ENCODE data around the gene F2.
"Not testable (repeated sequence)": the region's sequence is repeated elsewhere in the genome, so short reads cannot be mapped to it uniquely, and the experiment has no call there.

F2 gene
- total RNA-seq = 0 to 0.12 (median 0.04) reads per million in 4 donors

DNA sequence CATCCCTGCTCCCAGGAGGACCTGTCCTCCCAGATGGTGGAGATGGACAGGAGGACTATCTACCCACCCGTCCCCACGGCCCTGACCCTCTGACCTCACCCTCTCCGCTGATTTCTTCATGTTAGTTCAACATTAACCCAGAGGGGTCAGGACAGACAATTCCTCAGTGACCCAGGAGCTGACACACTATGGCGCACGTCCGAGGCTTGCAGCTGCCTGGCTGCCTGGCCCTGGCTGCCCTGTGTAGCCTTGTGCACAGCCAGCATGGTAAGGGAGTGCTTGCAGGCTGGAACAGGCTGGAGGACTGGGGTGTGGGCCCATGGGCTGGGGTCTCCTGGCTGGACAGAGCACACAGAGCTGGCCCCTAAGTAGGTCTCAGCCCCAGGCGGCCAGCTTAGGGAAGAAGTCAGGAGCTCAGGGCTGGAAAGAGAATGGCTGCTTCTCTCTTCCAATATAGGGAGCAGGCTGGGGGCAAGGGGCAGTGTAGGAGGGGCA is at the start of gene F2:
Gene F2 (plus strand): TSS at position 166 of the 495 bp plus-strand sequence. CDS start 23 bp downstream, at position 189.
- no peak for DNase-seq

DNA sequence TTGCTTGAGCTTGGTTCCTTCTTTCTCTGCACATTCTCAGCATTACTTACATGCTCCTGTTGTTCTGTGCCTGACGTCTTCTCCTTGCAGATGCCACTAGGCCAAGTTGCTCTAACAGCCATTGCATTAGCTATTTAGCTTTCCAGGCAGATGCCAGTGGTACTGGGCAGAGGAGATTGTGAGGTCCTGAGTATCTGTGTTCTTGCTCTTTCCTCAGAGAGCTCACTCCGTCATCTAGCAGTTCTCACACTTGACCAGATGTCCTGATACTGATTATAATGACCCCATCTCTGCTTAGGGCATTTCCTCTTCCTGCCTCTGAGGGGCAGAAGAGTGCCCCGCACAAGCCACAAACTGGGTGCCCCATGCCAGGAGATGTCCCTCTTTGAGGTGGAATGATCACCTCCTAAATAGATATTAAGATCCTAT is 49.3 kb upstream of the F2 start:
- peak in 1 of 5 donors; percentile 14 for DNase-seq

DNA sequence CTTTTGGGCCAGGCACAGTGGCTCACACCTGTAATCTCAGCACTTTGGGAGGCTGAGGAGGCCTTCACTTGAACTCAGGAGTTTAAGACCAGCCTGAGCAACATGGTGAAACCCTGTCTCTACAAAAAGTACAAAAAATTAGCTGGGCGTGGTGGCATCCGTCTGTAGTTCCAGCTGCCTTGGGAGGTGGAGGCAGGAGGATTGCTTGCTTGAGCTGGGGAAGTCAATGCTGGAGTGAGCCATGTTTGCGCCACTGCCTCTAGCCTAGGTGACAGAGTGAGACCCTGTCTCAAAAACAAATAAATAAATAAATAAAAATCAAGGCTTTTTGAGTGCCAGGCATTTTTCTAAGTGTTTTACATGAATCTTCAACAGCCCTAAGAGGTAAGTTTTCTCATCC is 48.5 kb upstream of the F2 start:
- DNase-seq = not testable (repeated sequence)

DNA sequence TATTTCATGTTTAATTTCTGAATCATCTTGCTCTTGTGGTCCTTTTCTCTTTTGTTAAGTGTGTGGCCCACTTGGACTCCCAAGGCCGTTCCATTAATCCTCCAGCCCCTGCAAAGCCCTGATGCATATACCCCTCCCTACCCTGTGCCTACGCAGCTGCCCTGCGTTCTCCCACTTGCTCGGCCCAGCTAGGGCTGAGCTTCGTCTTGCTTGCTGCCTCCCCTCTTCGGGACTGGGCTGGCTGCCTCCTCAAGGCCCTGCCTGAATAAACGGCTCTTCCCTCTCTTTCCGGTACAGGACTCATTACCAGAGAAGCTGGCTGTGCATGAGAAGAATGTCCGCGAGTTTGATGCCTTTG is 47.1 kb upstream of the F2 start:
- DNase-seq = no peak

- no peak for DNase-seq
These were observed 46.6 kb upstream of the F2 start for GRCh38 chr11:46672381-46672839.

DNA sequence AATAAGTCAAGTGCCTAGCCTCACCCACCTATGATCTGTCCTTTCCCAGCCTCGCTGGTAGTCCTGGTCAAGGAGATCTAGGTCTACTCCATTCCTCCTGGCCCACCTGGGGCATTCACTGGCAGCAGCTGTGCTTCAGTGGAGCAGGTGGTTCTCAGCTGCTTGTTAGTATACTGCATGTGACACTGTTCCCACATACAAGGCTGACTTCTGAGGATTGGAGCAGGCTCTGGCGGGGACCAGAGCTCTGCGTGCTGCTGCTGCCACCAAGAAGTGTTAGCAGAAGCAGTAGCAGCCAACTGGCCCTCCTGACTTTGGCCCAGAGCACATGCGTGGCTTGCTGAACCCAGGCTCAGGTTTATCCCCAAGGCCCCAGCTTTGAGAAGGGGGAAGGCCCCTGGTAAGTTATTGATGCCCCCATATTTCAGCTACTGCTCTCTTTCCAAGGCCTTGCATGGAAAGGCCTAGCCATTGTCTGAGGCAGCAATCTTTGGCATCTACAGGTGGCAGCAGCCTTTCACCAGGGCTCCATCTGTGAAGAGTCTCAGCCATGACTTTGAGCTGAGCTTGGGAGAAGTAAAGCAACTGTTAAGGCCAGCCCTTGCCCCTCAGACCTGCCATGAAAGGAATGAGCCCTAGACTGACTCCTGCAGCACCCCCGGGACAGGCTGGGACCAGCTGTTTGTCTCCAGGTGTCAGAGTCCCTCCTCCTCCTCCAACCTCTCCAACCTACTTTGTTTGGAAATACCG is 45.1 kb upstream of the F2 start:
- no peak for DNase-seq

- peak in 2 of 5 donors; percentile 7 to 29 for DNase-seq
These were observed 44.3 kb upstream of the F2 start for GRCh38 chr11:46674463-46675287.

DNA sequence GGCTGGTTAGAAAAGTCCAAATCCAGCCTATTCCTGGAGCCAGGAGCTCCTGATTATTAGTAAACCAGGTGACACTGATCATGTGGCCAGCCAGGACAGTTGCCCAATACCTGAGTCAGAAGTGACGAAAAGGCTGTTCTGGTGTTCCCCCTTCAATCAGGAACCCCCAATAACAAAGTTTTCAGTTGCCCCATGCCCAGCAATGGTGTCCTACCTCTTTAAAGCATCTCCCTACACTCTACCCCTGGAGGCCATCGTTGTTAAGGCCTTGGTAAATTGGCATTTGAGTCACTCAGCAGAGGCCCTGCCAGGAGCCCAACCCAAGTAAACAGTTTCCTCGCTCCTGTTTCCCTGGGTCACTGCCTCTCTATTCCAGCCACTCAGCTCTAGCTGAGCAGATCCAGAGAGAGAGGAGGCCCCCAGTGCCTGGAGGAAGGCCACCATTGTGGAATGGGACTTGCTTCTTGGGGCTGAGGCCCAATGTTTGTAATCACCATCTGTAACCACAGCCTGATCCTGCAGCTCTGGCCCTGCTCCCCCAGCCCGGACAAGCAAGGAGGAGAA is 43.6 kb upstream of the F2 start:
- DNase-seq = no peak

DNA sequence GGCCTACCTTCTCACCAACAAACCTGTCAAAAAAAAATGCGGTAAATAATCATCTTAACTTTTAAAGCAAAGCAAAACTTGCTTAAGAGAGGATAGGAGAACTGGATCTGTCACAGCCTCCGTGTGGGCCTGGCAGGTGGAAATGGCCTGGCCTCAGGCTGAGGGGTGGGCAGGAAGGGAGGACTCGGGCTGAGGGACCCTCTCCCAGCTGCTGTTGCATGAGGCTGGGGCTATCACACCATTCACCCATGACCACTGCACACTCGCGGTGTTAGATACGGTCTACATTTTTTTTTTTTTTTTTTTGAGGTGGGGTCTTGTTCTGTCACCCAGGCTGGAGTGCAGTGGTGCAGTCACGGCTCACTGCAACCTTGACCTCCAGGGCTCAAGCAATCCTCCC is 43.1 kb upstream of the F2 start:
- DNase-seq = no peak

GRCh38 chr11:46676436-46677158 is 42.4 kb upstream of the F2 start:
- no peak for DNase-seq

DNA sequence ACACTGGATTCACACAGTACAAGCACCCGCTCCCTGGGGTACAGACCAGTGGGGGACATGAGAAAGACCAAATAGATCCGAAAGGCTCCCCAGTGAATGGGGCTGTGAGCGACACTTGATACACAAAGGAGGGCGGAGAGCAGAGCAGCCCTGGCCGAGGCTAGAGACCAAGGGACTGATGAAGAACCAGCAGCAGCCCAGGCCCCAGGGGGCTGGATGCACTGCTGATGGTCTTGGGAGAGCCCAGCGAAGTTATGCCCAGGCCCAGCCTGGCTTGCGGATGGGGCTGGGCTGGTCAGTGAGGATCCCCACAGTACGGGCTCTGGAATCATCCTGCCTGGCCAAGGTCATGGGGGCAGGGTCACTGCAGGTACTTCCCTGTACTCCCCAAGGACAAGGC is 41.8 kb upstream of the F2 start:
- DNase-seq = no peak

DNA sequence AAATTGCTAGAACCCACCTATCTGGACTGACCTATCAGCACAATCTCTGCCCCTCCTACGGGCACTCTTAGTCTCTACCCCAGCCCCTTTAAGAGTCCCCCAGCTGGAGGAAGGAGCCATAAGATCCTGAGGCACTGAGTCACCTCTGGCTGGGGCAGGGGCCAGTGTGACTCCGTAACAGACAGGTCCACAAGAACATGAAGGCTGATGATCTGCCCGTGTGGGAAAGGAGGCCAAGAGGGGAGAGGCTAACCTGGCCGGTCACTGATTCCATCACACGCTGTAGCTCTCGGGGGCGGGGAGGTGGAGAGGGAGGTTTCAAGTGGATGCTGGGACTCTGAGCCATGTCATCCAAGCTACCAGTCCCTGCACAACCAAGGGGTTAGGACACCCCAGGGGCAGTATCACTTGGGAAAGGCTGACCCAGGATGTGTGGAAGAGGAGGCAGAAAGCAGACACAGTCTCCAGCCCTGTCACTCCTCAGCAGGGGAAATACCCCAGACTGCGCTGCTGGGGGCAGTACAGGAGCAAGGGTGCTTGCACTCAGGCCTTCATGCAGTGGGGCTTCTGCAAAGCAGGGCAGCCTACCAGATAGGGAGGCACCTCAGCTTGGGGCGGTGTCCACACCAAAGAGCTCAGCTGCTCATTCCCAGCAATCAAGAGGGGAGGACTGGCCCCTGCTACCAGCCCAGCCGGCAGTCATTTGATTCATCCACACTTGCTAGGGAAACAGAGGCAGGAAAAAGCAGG is 40.8 kb upstream of the F2 start:
- no peak for DNase-seq

DNA sequence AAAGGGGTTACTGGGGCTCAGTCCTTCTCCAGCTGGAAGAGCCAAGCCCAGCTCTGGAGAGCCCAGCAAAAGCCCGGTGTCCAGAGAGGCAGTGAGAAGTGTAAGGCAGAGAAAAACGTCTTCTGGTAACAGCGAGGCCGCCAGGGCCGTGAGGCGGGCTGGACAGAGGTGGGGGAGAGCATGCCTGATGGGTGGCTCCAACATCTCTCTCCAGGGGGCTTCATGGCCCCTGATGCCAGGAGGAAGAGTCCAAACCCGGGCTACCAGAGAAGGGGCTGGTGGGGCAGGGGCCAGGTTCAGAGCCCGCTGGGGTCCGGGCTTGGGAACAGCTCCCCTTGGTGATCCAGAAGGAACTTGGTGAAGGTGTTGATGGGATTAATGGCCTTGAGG is 40.3 kb upstream of the F2 start:
- DNase-seq = no peak

- DNase-seq = no peak
These were observed 39.5 kb upstream of the F2 start for GRCh38 chr11:46679241-46680163.

- DNase-seq = no peak
These were observed 38.8 kb upstream of the F2 start for GRCh38 chr11:46680164-46680760.

DNA sequence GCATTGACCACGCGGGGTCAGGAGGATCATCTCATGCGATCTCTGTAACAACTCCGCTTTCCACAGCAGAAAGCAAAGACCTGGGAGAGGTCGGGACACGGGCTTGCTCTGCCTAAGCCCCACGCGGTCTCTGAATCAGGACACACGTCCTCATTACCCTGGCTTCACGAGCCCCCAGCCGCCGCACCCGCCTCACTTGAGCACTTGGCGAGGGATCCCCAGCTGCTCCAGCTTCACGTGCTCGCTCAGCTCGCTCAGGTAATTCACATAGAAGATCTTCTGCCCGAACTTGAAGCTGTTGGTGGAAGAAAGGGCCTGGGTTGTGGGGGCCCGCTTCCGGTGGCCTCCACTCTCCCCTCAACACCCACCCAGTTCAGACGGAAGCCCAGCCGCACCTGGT is 38.2 kb upstream of the F2 start:
- no peak for DNase-seq

DNA sequence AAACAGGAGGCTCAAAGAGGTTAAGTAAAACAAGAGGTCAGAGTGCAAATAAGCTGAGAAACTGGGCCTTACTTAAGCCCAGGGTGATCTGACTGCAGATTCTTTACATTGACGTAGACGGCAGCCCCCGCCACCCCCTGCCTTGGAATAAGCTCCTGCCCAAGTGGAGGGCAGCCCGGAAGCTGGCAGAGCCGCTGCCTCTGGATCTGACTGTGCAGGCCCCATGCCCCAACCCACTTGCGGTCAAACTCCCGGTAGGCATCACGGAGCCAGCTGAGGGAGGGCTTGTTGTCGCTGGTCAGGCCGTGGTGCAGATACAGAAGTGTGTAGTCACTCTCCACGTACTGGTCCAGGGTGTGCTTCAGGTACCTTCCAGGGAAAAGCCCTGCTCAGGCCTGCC is 37.2 kb upstream of the F2 start:
- no peak for DNase-seq

- no peak for DNase-seq
These were observed 36.0 kb upstream of the F2 start for GRCh38 chr11:46682773-46683752.

- no peak for DNase-seq
These were observed 34.6 kb upstream of the F2 start for GRCh38 chr11:46684367-46684766.
